ENCODE measurements around the gene GPR35. TPM values are rescaled to one million over a fixed set of nuclear protein-coding genes. Genes with fewer than 3 reads are reported as not detected.

Gene GPR35
- total and polyA plus RNA-seq, 7 donors = 1.3 to 76.6 (median 7.8) TPM

GRCh38 chr2:240629968-240630770 lies 4.9 kb downstream of the GPR35 start:
- Histone ChIP-seq H3K9me3 (peaks cover 0 to 3% (median 0%) of the 10 kb centered on the region in 4 donors), H3K36me3 (no peaks in the 10 kb centered on the region), H3K4me1 (no peaks in the 10 kb centered on the region), H3K4me3 (no peak overlapping the region), H3K27ac (no peak overlapping the region), H3K27me3 (no peaks in the 10 kb centered on the region)
- DNase-seq = peak; percentile 56
- intact Hi-C loops (cut with DNase I) = no loop called here
- no peak for TF ChIP-seq EP300 (IDR thresholded peaks at IDR 0.05)
- no peak for TF ChIP-seq POLR2AphosphoS5 (IDR thresholded peaks at IDR 0.05)
- TF ChIP-seq POLR2A (IDR thresholded peaks at IDR 0.05) = no peak
- TF ChIP-seq CTCF (IDR thresholded peaks at IDR 0.05) = no peak
- WGBS, 2 donors = 94 to 96% methylated on average over 50 of the region's 50 CpGs

- WGBS, 2 donors = 95 to 96% methylated on average over 21 of the region's 21 CpGs
- no peak for DNase-seq
- H3K27ac ChIP-seq = no peak overlapping the region
- intact Hi-C loops (cut with DNase I) = no loop called here
- no peaks in the 10 kb centered on the region for H3K36me3 ChIP-seq
- TF ChIP-seq POLR2AphosphoS5 (IDR thresholded peaks at IDR 0.05) = no peak
- no peak for TF ChIP-seq CTCF (IDR thresholded peaks at IDR 0.05)
- no peak for TF ChIP-seq POLR2A (IDR thresholded peaks at IDR 0.05)
- no peak for TF ChIP-seq EP300 (IDR thresholded peaks at IDR 0.05)
- no peak overlapping the region for H3K4me3 ChIP-seq
- no peaks in the 10 kb centered on the region for H3K4me1 ChIP-seq
- peaks cover 0 to 3% (median 0%) of the 10 kb centered on the region in 4 donors for H3K9me3 ChIP-seq
- H3K27me3 ChIP-seq = no peaks in the 10 kb centered on the region
Observed at GRCh38 chr2:240630771-240631547, 5.7 kb downstream of the GPR35 start.

GRCh38 chr2:240631548-240632305 lies 6.4 kb downstream of the GPR35 start:
- no peak for DNase-seq
- WGBS, 2 donors = 88 to 95% methylated on average over 11 of the region's 11 CpGs
- intact Hi-C loops (cut with DNase I) = no loop called here
- Histone ChIP-seq H3K27ac (no peak overlapping the region), H3K27me3 (no peaks in the 10 kb centered on the region), H3K4me1 (no peaks in the 10 kb centered on the region), H3K4me3 (no peak overlapping the region), H3K9me3 (peaks cover 0 to 3% (median 0%) of the 10 kb centered on the region in 4 donors), H3K36me3 (no peaks in the 10 kb centered on the region)
- TF ChIP-seq POLR2AphosphoS5 (IDR thresholded peaks at IDR 0.05) (no peak), EP300 (IDR thresholded peaks at IDR 0.05) (no peak), POLR2A (IDR thresholded peaks at IDR 0.05) (no peak)

GRCh38 chr2:240632306-240632721 lies 7.0 kb downstream of the GPR35 start:
- DNase-seq = peak; percentile 58

GRCh38 chr2:240635121-240635997 lies 10.1 kb downstream of the GPR35 start:
- Histone ChIP-seq H3K9me3 (peaks cover 0 to 3% (median 0%) of the 10 kb centered on the region in 4 donors), H3K4me1 (no peaks in the 10 kb centered on the region), H3K27ac (no peak overlapping the region), H3K4me3 (no peak overlapping the region), H3K27me3 (peaks cover 0 to 5% (median 0%) of the 10 kb centered on the region in 3 donors), H3K36me3 (no peaks in the 10 kb centered on the region)
- TF ChIP-seq POLR2A (IDR thresholded peaks at IDR 0.05) = no peak
- no peak for TF ChIP-seq CTCF (IDR thresholded peaks at IDR 0.05)
- TF ChIP-seq EP300 (IDR thresholded peaks at IDR 0.05) = no peak
- TF ChIP-seq POLR2AphosphoS5 (IDR thresholded peaks at IDR 0.05) = no peak
- WGBS, 2 donors = 86 to 90% methylated on average over 6 of the region's 6 CpGs
- DNase-seq = no peak
- intact Hi-C loops (cut with DNase I) = no loop called here

More at GRCh38 chr2:240632306-240632721, 7.0 kb downstream of the GPR35 start:
- Histone ChIP-seq H3K36me3 (no peaks in the 10 kb centered on the region), H3K4me1 (no peaks in the 10 kb centered on the region), H3K27me3 (no peaks in the 10 kb centered on the region), H3K9me3 (peaks cover 0 to 3% (median 0%) of the 10 kb centered on the region in 4 donors), H3K4me3 (no peak overlapping the region), H3K27ac (no peak overlapping the region)
- intact Hi-C loops (cut with DNase I) = no loop called here
- WGBS, 2 donors = 97 to 99% methylated on average over 1 of the region's 1 CpG
- no peak for TF ChIP-seq POLR2AphosphoS5 (IDR thresholded peaks at IDR 0.05)
- no peak for TF ChIP-seq EP300 (IDR thresholded peaks at IDR 0.05)
- TF ChIP-seq POLR2A (IDR thresholded peaks at IDR 0.05) = no peak

All from sigmoid colon (tissue), 7 donors.